ENCODE results near the gene MEGF11. TPM values are rescaled to one million over a fixed set of nuclear protein-coding genes. Genes with fewer than 3 reads are reported as not detected.

Gene MEGF11
- total RNA-seq, 1 experiment from 2014 or later: 1.2 TPM

DNA sequence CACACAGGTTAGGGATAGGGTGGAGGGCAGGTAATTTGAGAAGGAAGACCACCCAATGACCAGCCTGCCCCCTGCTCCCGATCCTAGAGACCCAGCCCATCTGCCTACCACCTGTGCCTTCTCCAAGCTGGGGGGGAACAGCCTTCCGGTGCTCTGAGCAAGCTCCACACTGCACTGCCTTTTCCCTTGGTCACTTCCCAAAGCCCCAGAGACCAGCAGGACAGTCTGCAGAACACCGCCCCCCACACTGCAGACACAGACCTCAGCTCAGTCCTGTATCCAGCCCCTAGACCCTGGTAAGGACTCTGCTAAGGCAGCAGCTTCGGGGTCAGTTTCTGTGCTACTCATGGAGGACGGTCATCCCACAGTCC lies 156.9 kb downstream of the MEGF11 start:
- H2BK5ac ChIP-seq (ENCODE audit: insufficient read length, low read length): no peak overlapping the region
- no peak overlapping the region for H2BK15ac ChIP-seq (ENCODE audit: low read depth, low read length)
- H3K79me1 ChIP-seq (ENCODE audit: insufficient read depth, low read depth, low read length, poor library complexity, severe bottlenecking): no peaks in the 10 kb centered on the region
- peaks cover 34 to 41% of the 10 kb centered on the region in 2 experiments for H3K4me1 Mint-ChIP-seq
- H3K4me1 ChIP-seq (ENCODE audit: insufficient read depth, low read length): no peaks in the 10 kb centered on the region
- H3K14ac ChIP-seq (ENCODE audit: insufficient read depth, low read length): no peak overlapping the region
- no peaks in the 10 kb centered on the region for H3K23me2 ChIP-seq (ENCODE audit: insufficient read length, low read depth, low read length, poor library complexity, severe bottlenecking)
- no peak overlapping the region; a peak in 1 of 7 replicates for H3K27ac Mint-ChIP-seq
- H3K56ac ChIP-seq (ENCODE audit: insufficient read length, low read depth, low read length): no peak overlapping the region
- H4K20me1 ChIP-seq (ENCODE audit: control insufficient read depth, insufficient read depth, insufficient read length): no peaks in the 10 kb centered on the region
- no peak overlapping the region for H3K9ac ChIP-seq (ENCODE audit: extremely low read depth, insufficient read length, low read length)
- H2BK12ac ChIP-seq (ENCODE audit: insufficient read length, low read depth, low read length): no peak overlapping the region
- no peak overlapping the region for H3K4me2 ChIP-seq (ENCODE audit: insufficient read depth, insufficient read length, low read length)
- no peak overlapping the region for H3K18ac ChIP-seq (ENCODE audit: insufficient read length, low read depth, low read length)
- no peaks in the 10 kb centered on the region for H3K79me2 ChIP-seq (ENCODE audit: insufficient read depth, low read length)
- H4K91ac ChIP-seq (ENCODE audit: insufficient read length, low read depth, low read length): no peak overlapping the region
- H3K27me3 Mint-ChIP-seq (ENCODE audit: low read depth): peaks cover 6% of the 10 kb centered on the region; the same call in 1 of the 2 replicates
- H3K4me3 Mint-ChIP-seq: no peak overlapping the region
- no peak for DNase-seq
- no peak overlapping the region for H2AFZ ChIP-seq (ENCODE audit: low read length)
- no peak overlapping the region for H2BK120ac ChIP-seq (ENCODE audit: low read depth, low read length, poor library complexity, severe bottlenecking)
- H2BK20ac ChIP-seq (ENCODE audit: low read depth, low read length, poor library complexity, severe bottlenecking): no peak overlapping the region
- no peak overlapping the region for H3K4ac ChIP-seq (ENCODE audit: low read depth, low read length)
- TF ChIP-seq, protein P1, sequence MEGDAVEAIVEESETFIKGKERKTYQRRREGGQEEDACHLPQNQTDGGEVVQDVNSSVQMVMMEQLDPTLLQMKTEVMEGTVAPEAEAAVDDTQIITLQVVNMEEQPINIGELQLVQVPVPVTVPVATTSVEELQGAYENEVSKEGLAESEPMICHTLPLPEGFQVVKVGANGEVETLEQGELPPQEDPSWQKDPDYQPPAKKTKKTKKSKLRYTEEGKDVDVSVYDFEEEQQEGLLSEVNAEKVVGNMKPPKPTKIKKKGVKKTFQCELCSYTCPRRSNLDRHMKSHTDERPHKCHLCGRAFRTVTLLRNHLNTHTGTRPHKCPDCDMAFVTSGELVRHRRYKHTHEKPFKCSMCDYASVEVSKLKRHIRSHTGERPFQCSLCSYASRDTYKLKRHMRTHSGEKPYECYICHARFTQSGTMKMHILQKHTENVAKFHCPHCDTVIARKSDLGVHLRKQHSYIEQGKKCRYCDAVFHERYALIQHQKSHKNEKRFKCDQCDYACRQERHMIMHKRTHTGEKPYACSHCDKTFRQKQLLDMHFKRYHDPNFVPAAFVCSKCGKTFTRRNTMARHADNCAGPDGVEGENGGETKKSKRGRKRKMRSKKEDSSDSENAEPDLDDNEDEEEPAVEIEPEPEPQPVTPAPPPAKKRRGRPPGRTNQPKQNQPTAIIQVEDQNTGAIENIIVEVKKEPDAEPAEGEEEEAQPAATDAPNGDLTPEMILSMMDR (conservative IDR thresholded peaks at IDR 0.05): no peak
- H3K36me3 Mint-ChIP-seq (ENCODE audit: insufficient read depth in 1 of 3, low read depth in 3 of 3): no peaks in the 10 kb centered on the region; a peak in 1 of 7 replicates
- no peak overlapping the region for H4K8ac ChIP-seq (replicated peaks; ENCODE audit: insufficient read length, low read depth, low read length)
- no peak overlapping the region for H4K5ac ChIP-seq (ENCODE audit: insufficient read length, low read depth, low read length)
- H3K9me3 Mint-ChIP-seq: no peaks in the 10 kb centered on the region
- H2AK5ac ChIP-seq (ENCODE audit: insufficient read length, low read length): no peak overlapping the region
- no CpG with 5 or more reads among the region's 5 CpGs for WGBS (ENCODE audit: extremely low coverage, insufficient read length, low lambda C conversion rate)
- no peak overlapping the region for H3T11ph ChIP-seq (ENCODE audit: low read length)
- H3K27me3 ChIP-seq (ENCODE audit: insufficient read depth, low read length): no peaks in the 10 kb centered on the region
- H3K23ac ChIP-seq (ENCODE audit: insufficient read length, low read depth, low read length): no peak overlapping the region
- H3K9me3 ChIP-seq (ENCODE audit: control insufficient read depth, low read depth, low read length): no peaks in the 10 kb centered on the region
- H3K27ac ChIP-seq (ENCODE audit: insufficient read length, low read depth, low read length): no peak overlapping the region
